22Rv1 (cell line): Measurements from ENCODE around the gene PCP2.

Source experiments
- ZFX ChIP-seq: fragments of 450-650 bp; IDR thresholded peaks from 2 replicates; pipeline ENCODE4 v1.6.1; 2017; ENCODE audit warnings: antibody characterized with exemption, borderline replicate concordance
- TF ChIP-seq, protein P1 (sequence below): fragments of 450-650 bp; IDR thresholded peaks from 2 replicates; pipeline ENCODE4 v1.5.1; 2017; ENCODE audit warnings: mild to moderate bottlenecking

DNA sequence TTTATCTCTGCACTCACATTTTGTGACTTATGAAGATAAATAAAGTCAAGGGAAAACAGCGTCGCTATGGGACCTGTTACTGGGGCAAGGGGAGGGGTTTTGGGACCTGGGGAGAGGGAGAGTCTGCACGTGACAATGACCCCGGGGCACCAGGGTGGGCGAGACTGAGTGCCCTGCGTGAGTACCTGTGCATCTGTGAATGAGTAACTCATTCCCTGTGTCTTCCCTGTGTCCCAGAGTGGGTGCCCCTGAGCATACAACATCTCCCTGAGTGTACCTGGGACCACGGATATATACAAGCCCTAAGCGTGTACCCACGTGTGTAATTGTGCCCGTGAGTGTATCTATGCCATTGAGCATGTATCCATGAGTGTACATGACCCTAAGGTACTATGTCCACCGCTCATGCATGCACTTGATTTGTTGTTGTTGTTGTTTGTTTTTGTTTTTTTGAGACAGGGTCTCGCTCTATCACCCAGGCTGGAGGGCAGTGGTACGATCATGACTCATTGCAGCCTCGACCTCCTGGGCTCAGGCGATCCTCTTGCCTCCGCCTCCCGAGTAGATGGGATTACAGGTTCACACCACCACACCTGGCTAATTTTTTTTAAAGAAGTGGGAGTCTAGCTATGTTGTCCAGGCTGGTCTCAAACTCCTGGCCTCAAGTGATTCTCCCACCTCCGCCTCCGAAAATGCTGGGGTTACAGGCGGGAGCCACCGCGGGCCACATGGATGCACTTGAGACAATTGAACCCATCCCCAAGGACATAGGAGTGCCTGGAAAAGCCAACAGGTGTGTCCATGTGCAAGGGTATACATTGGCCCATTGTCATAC is 46.5 kb upstream of the PCP2 start:
- TF ChIP-seq, protein P1, sequence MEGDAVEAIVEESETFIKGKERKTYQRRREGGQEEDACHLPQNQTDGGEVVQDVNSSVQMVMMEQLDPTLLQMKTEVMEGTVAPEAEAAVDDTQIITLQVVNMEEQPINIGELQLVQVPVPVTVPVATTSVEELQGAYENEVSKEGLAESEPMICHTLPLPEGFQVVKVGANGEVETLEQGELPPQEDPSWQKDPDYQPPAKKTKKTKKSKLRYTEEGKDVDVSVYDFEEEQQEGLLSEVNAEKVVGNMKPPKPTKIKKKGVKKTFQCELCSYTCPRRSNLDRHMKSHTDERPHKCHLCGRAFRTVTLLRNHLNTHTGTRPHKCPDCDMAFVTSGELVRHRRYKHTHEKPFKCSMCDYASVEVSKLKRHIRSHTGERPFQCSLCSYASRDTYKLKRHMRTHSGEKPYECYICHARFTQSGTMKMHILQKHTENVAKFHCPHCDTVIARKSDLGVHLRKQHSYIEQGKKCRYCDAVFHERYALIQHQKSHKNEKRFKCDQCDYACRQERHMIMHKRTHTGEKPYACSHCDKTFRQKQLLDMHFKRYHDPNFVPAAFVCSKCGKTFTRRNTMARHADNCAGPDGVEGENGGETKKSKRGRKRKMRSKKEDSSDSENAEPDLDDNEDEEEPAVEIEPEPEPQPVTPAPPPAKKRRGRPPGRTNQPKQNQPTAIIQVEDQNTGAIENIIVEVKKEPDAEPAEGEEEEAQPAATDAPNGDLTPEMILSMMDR, result no peak
- no peak for TF ChIP-seq ZFX
